ENCODE data around the gene MUC4. TPM values are rescaled to one million over a fixed set of nuclear protein-coding genes. Genes with fewer than 3 reads are reported as not detected.

Gene MUC4
- total and polyA plus RNA-seq, 9 of the 15 experiments (the other 6 are each of a cell fraction or from before 2014, with no cell fraction given): under 0.01 to 0.21 (median 0.10) TPM; not detected in 4

- TF ChIP-seq BCOR (IDR thresholded peaks at IDR 0.05): no peak
- TF ChIP-seq BRF2 (IDR thresholded peaks at IDR 0.05; ENCODE audit: borderline replicate concordance, insufficient read depth, insufficient read length): no peak
- no peak for TF ChIP-seq MCM7 (IDR thresholded peaks at IDR 0.05)
- no peak for TF ChIP-seq HCFC1 (IDR thresholded peaks at IDR 0.05; ENCODE audit: low read depth, low read length)
- TF ChIP-seq KDM2B (CRISPR knock-in tag; IDR thresholded peaks at IDR 0.05): no peak
- TF ChIP-seq MEF2A (IDR thresholded peaks at IDR 0.05; ENCODE audit: control insufficient read depth, low read depth, low read length): peak; percentile 91
- TF ChIP-seq ZKSCAN8 (CRISPR knock-in tag; IDR thresholded peaks at IDR 0.05): peak; percentile 87
- 0 out of 2 replicates have a peak, but pooled peaks have one; percentile 13 for TF ChIP-seq TAL1 (IDR thresholded peaks at IDR 0.05)
- TF ChIP-seq GATAD2A (IDR thresholded peaks at IDR 0.05): peak; percentile 78; the same call in 1 of the 2 replicates
- peak; percentile 73 for TF ChIP-seq ARID2 (IDR thresholded peaks at IDR 0.05)
- 0 out of 2 replicates have a peak, but pooled peaks have one; percentile 14 for TF ChIP-seq MTA2 (IDR thresholded peaks at IDR 0.05; ENCODE audit: low read depth)
- peak; percentile 66 for TF ChIP-seq L3MBTL2 (IDR thresholded peaks at IDR 0.05)
- peak; percentile 44 for TF ChIP-seq EP300 (IDR thresholded peaks at IDR 0.05; ENCODE audit: low read length)
- TF ChIP-seq ZBTB40 (IDR thresholded peaks at IDR 0.05): 0 out of 2 replicates have a peak, but pooled peaks have one; percentile 21
- TF ChIP-seq ZBTB40 (CRISPR knock-in tag; IDR thresholded peaks at IDR 0.05): no peak
- 0 out of 4 replicates have a peak, but pooled peaks of 1 of the 2 experiments have one; percentile 36 for TF ChIP-seq HDAC1 (IDR thresholded peaks at IDR 0.05)
- TF ChIP-seq FOXJ2 (tag; IDR thresholded peaks at IDR 0.05): no peak
- peak; percentile 50 for TF ChIP-seq ZFX (CRISPR knock-in tag; IDR thresholded peaks at IDR 0.05)
- TF ChIP-seq ZNF75A (CRISPR knock-in tag; IDR thresholded peaks at IDR 0.05): no peak
- TF ChIP-seq KDM1A (IDR thresholded peaks at IDR 0.05): peak in 1 of 2 experiments; percentile 82; a peak in 2 of 4 replicates
- TF ChIP-seq POLR3A (IDR thresholded peaks at IDR 0.05; ENCODE audit: borderline replicate concordance, extremely low read depth, insufficient read depth, insufficient read length): no peak
- no peak for TF ChIP-seq ZNF347 (CRISPR knock-in tag; IDR thresholded peaks at IDR 0.05; ENCODE audit: low read depth)
- no peak for TF ChIP-seq SRSF9 (IDR thresholded peaks at IDR 0.05; ENCODE audit: borderline replicate concordance, low read depth, low read length)
Measured at GRCh38 chr3:195802795-195803194, 8.9 kb downstream of the MUC4 start (continued).

Measured in K562 (cell line).